Measurements from ENCODE around the gene PLXNB2.

Gene PLXNB2

GRCh38 chr22:50320116-50320515, 12.7 kb upstream of the PLXNB2 start:
- no peak for TF ChIP-seq CTCF (IDR thresholded peaks at IDR 0.05; ENCODE audit: low read length)
- TF ChIP-seq EZH2 (IDR thresholded peaks at IDR 0.05; ENCODE audit: borderline replicate concordance, low read length) = no peak
- Histone ChIP-seq H3K9ac (ENCODE audit: low read length) (no peak overlapping the region), H3K4me1 (ENCODE audit: insufficient read depth, low read length, severe bottlenecking) (peaks cover 4% of the 10 kb centered on the region), H3K27ac (ENCODE audit: low read depth, low read length, poor library complexity, severe bottlenecking) (no peak overlapping the region), H3K9me3 (ENCODE audit: low read length) (no peaks in the 10 kb centered on the region), H3K4me2 (ENCODE audit: low read length) (no peak overlapping the region), H3F3A (ENCODE audit: insufficient read depth, low read length) (no peaks in the 10 kb centered on the region), H3K79me2 (ENCODE audit: insufficient read depth, low read length) (no peaks in the 10 kb centered on the region), H3K36me3 (ENCODE audit: insufficient read depth, low read length) (no peaks in the 10 kb centered on the region), H3K4me3 (ENCODE audit: low read depth, low read length, poor library complexity, severe bottlenecking) (no peak overlapping the region), H3K9me2 (ENCODE audit: low read depth, low read length) (no peaks in the 10 kb centered on the region), H2AFZ (ENCODE audit: low read length) (no peak overlapping the region), H4K20me1 (ENCODE audit: insufficient read depth, low read length) (no peaks in the 10 kb centered on the region), H3K27me3 (ENCODE audit: insufficient read depth, low read length) (peaks cover 7% of the 10 kb centered on the region; the same call in 1 of the 2 replicates)

GRCh38 chr22:50319503-50319951, 12.1 kb upstream of the PLXNB2 start:
- Histone ChIP-seq H3K4me1 (ENCODE audit: insufficient read depth, low read length, severe bottlenecking) (peaks cover 10% of the 10 kb centered on the region), H3K9me2 (ENCODE audit: low read depth, low read length) (no peaks in the 10 kb centered on the region), H3K27ac (ENCODE audit: low read depth, low read length, poor library complexity, severe bottlenecking) (no peak overlapping the region), H2AFZ (ENCODE audit: low read length) (no peak overlapping the region), H3F3A (ENCODE audit: insufficient read depth, low read length) (no peaks in the 10 kb centered on the region), H3K27me3 (ENCODE audit: insufficient read depth, low read length) (peaks cover 7% of the 10 kb centered on the region; the same call in 1 of the 2 replicates), H3K79me2 (ENCODE audit: insufficient read depth, low read length) (no peaks in the 10 kb centered on the region), H3K9me3 (ENCODE audit: low read length) (no peaks in the 10 kb centered on the region), H3K9ac (ENCODE audit: low read length) (no peak overlapping the region), H3K4me2 (ENCODE audit: low read length) (no peak overlapping the region), H3K36me3 (ENCODE audit: insufficient read depth, low read length) (no peaks in the 10 kb centered on the region), H4K20me1 (ENCODE audit: insufficient read depth, low read length) (no peaks in the 10 kb centered on the region), H3K4me3 (ENCODE audit: low read depth, low read length, poor library complexity, severe bottlenecking) (no peak overlapping the region)
- no peak for TF ChIP-seq CTCF (IDR thresholded peaks at IDR 0.05; ENCODE audit: low read length)
- TF ChIP-seq EZH2 (IDR thresholded peaks at IDR 0.05; ENCODE audit: borderline replicate concordance, low read length) = no peak

- Histone ChIP-seq H3K4me3 (ENCODE audit: low read depth, low read length, poor library complexity, severe bottlenecking) (no peak overlapping the region), H2AFZ (ENCODE audit: low read length) (no peak overlapping the region), H3K9me2 (ENCODE audit: low read depth, low read length) (no peaks in the 10 kb centered on the region), H3F3A (ENCODE audit: insufficient read depth, low read length) (no peaks in the 10 kb centered on the region), H3K79me2 (ENCODE audit: insufficient read depth, low read length) (no peaks in the 10 kb centered on the region), H3K9me3 (ENCODE audit: low read length) (no peaks in the 10 kb centered on the region), H3K9ac (ENCODE audit: low read length) (no peak overlapping the region), H3K4me2 (ENCODE audit: low read length) (no peak overlapping the region), H3K4me1 (ENCODE audit: insufficient read depth, low read length, severe bottlenecking) (peaks cover 17% of the 10 kb centered on the region), H4K20me1 (ENCODE audit: insufficient read depth, low read length) (no peaks in the 10 kb centered on the region), H3K27me3 (ENCODE audit: insufficient read depth, low read length) (peaks cover 7% of the 10 kb centered on the region; the same call in 1 of the 2 replicates), H3K36me3 (ENCODE audit: insufficient read depth, low read length) (no peaks in the 10 kb centered on the region), H3K27ac (ENCODE audit: low read depth, low read length, poor library complexity, severe bottlenecking) (no peak overlapping the region)
- TF ChIP-seq EZH2 (IDR thresholded peaks at IDR 0.05; ENCODE audit: borderline replicate concordance, low read length) = no peak
- TF ChIP-seq CTCF (IDR thresholded peaks at IDR 0.05; ENCODE audit: low read length) = no peak
Measured at GRCh38 chr22:50318698-50319411, 11.4 kb upstream of the PLXNB2 start.
